K562 (cell line): Measurements from ENCODE around the gene TTK. TPM values are rescaled to one million over a fixed set of nuclear protein-coding genes. Genes with fewer than 3 reads are reported as not detected.

Experiments used
- ATAC-seq: fragments of 200-7000 bp; cut with Tn5 transposase; 3 replicates; pipeline ENCODE4 v1.9.1; 2020; ENCODE audit warnings: moderate library complexity
- BruUV-seq: library from RNA; stranded (reverse); fragments of 400-500 nt; replicated peaks from 2 replicates; lab custom pipeline; 2021; lab: Mats Ljungman, UMichigan
- CTCF ChIA-PET: fragments of 300-600 bp; formaldehyde crosslinking; extraction: SDS; loops from one replicate; lab custom pipeline; 2021; ENCODE audit warnings: low intra/inter-chr PET ratio; lab: Yijun Ruan, JAX
- POLR2A ChIA-PET: fragments of 300-600, 350-650 bp; sonication (Branson Sonifier 250); formaldehyde crosslinking; extraction: SDS; loops from one replicate; lab custom pipeline; 2021; ENCODE audit warnings: antibody characterized with exemption, inconsistent platforms; lab: Yijun Ruan, JAX
- DNase-seq, 4 experiments: peaks; one replicate each; pipeline versions ENCODE4 v3.0.0 to v3.0.0-alpha.2; 2011 to 2018; ENCODE audit warnings: low spot score in 3 of 4, mixed read lengths in 3 of 4; ENCODE audit errors: extremely low read depth in 1 of 4
- FAIRE-seq: peaks from 2 replicates; lab custom pipeline; 2011; peaks lifted over from hg19 to GRCh38; lab: Jason Lieb, UNC
- H2AFZ ChIP-seq: 2 replicates; pipeline ENCODE4 v1.6.0; 2011; ENCODE audit warnings: low read depth, low read length, control low read depth, inconsistent platforms
- H3K27ac ChIP-seq: fragments of 200-600 bp; 3 replicates; pipeline ENCODE4 v1.8.0; 2011; ENCODE audit warnings: low read depth, mild to moderate bottlenecking, control low read depth, inconsistent platforms, low read length, moderate library complexity, mixed read lengths; ENCODE audit errors: extremely low read depth
- H3K27me3 ChIP-seq, 2 experiments: fragments of 300-600 bp in 1 of 2; 2 replicates in 1 of 2; 3 replicates in 1 of 2; pipeline versions ENCODE4 v1.6.0 to v1.8.0; 2011; ENCODE audit warnings: inconsistent platforms in 2 of 2, low read length in 2 of 2, mild to moderate bottlenecking in 1 of 2, mixed read lengths in 1 of 2, moderate library complexity in 1 of 2; ENCODE audit not compliant: control insufficient read depth in 2 of 2, insufficient read depth in 2 of 2
- H3K36me3 ChIP-seq: fragments of 300-600 bp; 3 replicates; pipeline ENCODE4 v1.8.0; 2011; ENCODE audit warnings: mild to moderate bottlenecking, low read length, inconsistent platforms; ENCODE audit not compliant: control insufficient read depth, insufficient read depth
- H3K4me1 ChIP-seq, 2 experiments: fragments of 200-600 bp in 1 of 2; replicated peaks in 1 of 2; 2 replicates in 1 of 2; 3 replicates in 1 of 2; pipeline versions ENCODE4 v1.5.1 to v1.8.0; 2011; ENCODE audit warnings: inconsistent platforms in 2 of 2, low read length in 2 of 2, mild to moderate bottlenecking in 1 of 2, mixed read lengths in 1 of 2, moderate library complexity in 1 of 2; ENCODE audit not compliant: control insufficient read depth in 2 of 2, insufficient read depth in 2 of 2
- H3K4me2 ChIP-seq: 2 replicates; pipeline ENCODE4 v1.6.1; 2011; ENCODE audit warnings: low read length, control low read depth, inconsistent platforms, mixed read lengths; ENCODE audit not compliant: insufficient read depth
- H3K4me3 ChIP-seq: fragments of 200-600 bp; sonication (generic), shearing (Covaris generic); 2 replicates; pipeline ENCODE4 v1.5.1; 2016; ENCODE audit warnings: control low read depth, inconsistent platforms
- H3K79me2 ChIP-seq: fragments of 200-600 bp; 3 replicates; pipeline ENCODE4 v1.8.0; 2011; ENCODE audit warnings: low read length, inconsistent platforms; ENCODE audit not compliant: control insufficient read depth, insufficient read depth
- H3K9ac ChIP-seq, 2 experiments: 2 replicates each; pipeline versions ENCODE4 v1.6.0 to v1.6.1; 2011; ENCODE audit warnings: low read depth in 2 of 2, low read length in 2 of 2, control low read depth in 1 of 2, inconsistent platforms in 1 of 2, mild to moderate bottlenecking in 1 of 2, mixed read lengths in 1 of 2; ENCODE audit not compliant: insufficient read depth in 1 of 2
- H3K9me1 ChIP-seq: one replicate; pipeline ENCODE4 v1.6.0; 2011; ENCODE audit warnings: inconsistent platforms, mild to moderate bottlenecking, low read length, moderate library complexity; ENCODE audit not compliant: control insufficient read depth, insufficient read depth
- H3K9me3 ChIP-seq: replicated peaks from 2 replicates; pipeline ENCODE4 v1.5.1; 2011; ENCODE audit warnings: low read depth, low read length, inconsistent platforms; ENCODE audit not compliant: control insufficient read depth, insufficient read depth
- H4K20me1 ChIP-seq: replicated peaks from 2 replicates; pipeline ENCODE4 v1.6.1; 2011; ENCODE audit warnings: low read length, inconsistent platforms, mixed read lengths; ENCODE audit not compliant: control insufficient read depth, insufficient read depth
- CEBPB ChIP-seq: fragments of 450-650 bp; IDR thresholded peaks from 2 replicates; pipeline ENCODE4 v1.6.1; 2016; ENCODE audit warnings: missing genetic modification characterization, missing compliant biosample characterization
- CGGBP1 ChIP-seq: fragments of 250-450 bp; sonication (Bioruptor Pico); IDR thresholded peaks from 2 replicates; pipeline ENCODE4 v1.9.0; 2021; ENCODE audit warnings: mild to moderate bottlenecking
- NR1H2 ChIP-seq: sonication (generic); formaldehyde crosslinking; IDR thresholded peaks from 2 replicates; pipeline ENCODE4 v1.4.0; 2020; ENCODE audit warnings: mild to moderate bottlenecking, missing genetic modification reagents
- POLR3A ChIP-seq: IDR thresholded peaks from 2 replicates; pipeline ENCODE4 v1.6.1; 2011; ENCODE audit warnings: borderline replicate concordance, mild to moderate bottlenecking, moderate library complexity; ENCODE audit not compliant: insufficient read length, insufficient read depth; ENCODE audit errors: extremely low read depth
- PYGO2 ChIP-seq: fragments of 450-650 bp; IDR thresholded peaks from 2 replicates; pipeline ENCODE4 v1.6.1; 2016; ENCODE audit warnings: mild to moderate bottlenecking, missing genetic modification characterization, moderate library complexity, missing compliant biosample characterization
- SRSF1 ChIP-seq: fragments of 200-400 bp; formaldehyde crosslinking; IDR thresholded peaks from 2 replicates; pipeline ENCODE4 v1.6.1; 2017; ENCODE audit warnings: mild to moderate bottlenecking, low read depth, low read length, moderate library complexity
- ZNF217 ChIP-seq: sonication (generic); formaldehyde crosslinking; IDR thresholded peaks from 2 replicates; pipeline ENCODE4 v1.8.0; 2022; ENCODE audit warnings: mild to moderate bottlenecking, missing genetic modification reagents
- ZNF551 ChIP-seq: fragments of 250-450 bp; sonication (Bioruptor Pico); IDR thresholded peaks from 2 replicates; pipeline ENCODE4 v1.5.0; 2021; ENCODE audit warnings: mild to moderate bottlenecking, moderate library complexity
- WGBS: fragments of 100-300 bp; shearing (Covaris generic); methylation state at CpG from one replicate; pipeline ENCODE4 v1.1.6; 2016; ENCODE audit warnings: low coverage, mixed read lengths; ENCODE audit not compliant: insufficient coverage; ENCODE audit errors: missing lambda C conversion rate; 5-methylcytosine and 5-hydroxymethylcytosine counted together
- in situ Hi-C: fragments of 300-500 bp; cut with MboI; formaldehyde crosslinking; loops from 4 replicates; pipeline ENCODE4 v1.15.0; 2018; ENCODE audit warnings: inconsistent platforms, mixed read lengths
- intact Hi-C: fragments of 100-400 bp; cut with micrococcal nuclease; formaldehyde crosslinking; loops from 2 replicates; pipeline ENCODE4 v1.14.2; 2022
- polyA plus RNA-seq, 8 experiments: library from polyadenylated mRNA; depleted of rRNA in 4 of 8; stranded (reverse) in 5 of 8; unstranded in 3 of 8; fragments of >200 nt; fragmentation: Nextera tagmentation in 2 of 8; fragmentation: Illumina TruSeq in 1 of 8; extraction: Ambion mirVana in 2 of 8; extraction: Trizol in 1 of 8; gene quantifications; 2 replicates each; pipeline versions ENCODE4 v1.2.1 to v1.2.3, GENCODE V29; 2011 to 2014; ENCODE audit warnings: inconsistent platforms in 1 of 8, missing spikeins in 1 of 8
- total RNA-seq, 7 experiments: library from RNA; depleted of rRNA in 6 of 7; stranded (reverse); fragments of >200 nt in 6 of 7; fragmentation: Illumina TruSeq in 2 of 7; extraction: Trizol in 2 of 7; gene quantifications; 2 replicates each; pipeline versions ENCODE4 v1.2.1 to v1.2.3, GENCODE V29; 2011 to 2021; ENCODE audit warnings: low replicate concordance in 1 of 7
- TF ChIP-seq, protein P1 (sequence below): fragments of 450-650 bp; formaldehyde crosslinking; IDR thresholded peaks from 2 replicates; pipeline ENCODE4 v1.4.0; 2022; ENCODE audit warnings: missing genetic modification characterization

Gene TTK
- total and polyA plus RNA-seq, 9 of the 15 experiments (the other 6 are each of a cell fraction or from before 2014, with no cell fraction given) = 32.7 to 58.9 (median 52.8) TPM

- no peak for FAIRE-seq
- H3K79me2 ChIP-seq = no peaks in the 10 kb centered on the region
- no peaks in the 10 kb centered on the region for H3K4me1 ChIP-seq
- H3K9me1 ChIP-seq = no peaks in the 10 kb centered on the region
- no peaks in the 10 kb centered on the region; a peak in 1 of 5 replicates for H3K27me3 ChIP-seq
- H3K4me2 ChIP-seq = no peak overlapping the region
- H4K20me1 ChIP-seq = no peaks in the 10 kb centered on the region
- H3K9ac ChIP-seq = no peak overlapping the region
- BruUV-seq = no TSS peak
- no peak overlapping the region for H3K27ac ChIP-seq
- H3K9me3 ChIP-seq = no peaks in the 10 kb centered on the region
- no peak for ATAC-seq
- intact Hi-C loops (no loop called here), in situ Hi-C loops (no loop called here)
- H2AFZ ChIP-seq = no peak overlapping the region
- peaks cover 67% of the 10 kb centered on the region for H3K36me3 ChIP-seq
- DNase-seq = no peak
- CTCF ChIA-PET = no interaction called here
- H3K4me3 ChIP-seq = no peak overlapping the region
- 70% methylated on average over 2 of the region's 2 CpGs for WGBS
- POLR2A ChIA-PET = no interaction called here
- TF ChIP-seq ZNF551 = no peak
- no peak for TF ChIP-seq NR1H2 (CRISPR knock-in tag)
- TF ChIP-seq CEBPB = no peak
- no peak for TF ChIP-seq PYGO2 (tag)
- TF ChIP-seq POLR3A = no peak
- TF ChIP-seq, protein P1, sequence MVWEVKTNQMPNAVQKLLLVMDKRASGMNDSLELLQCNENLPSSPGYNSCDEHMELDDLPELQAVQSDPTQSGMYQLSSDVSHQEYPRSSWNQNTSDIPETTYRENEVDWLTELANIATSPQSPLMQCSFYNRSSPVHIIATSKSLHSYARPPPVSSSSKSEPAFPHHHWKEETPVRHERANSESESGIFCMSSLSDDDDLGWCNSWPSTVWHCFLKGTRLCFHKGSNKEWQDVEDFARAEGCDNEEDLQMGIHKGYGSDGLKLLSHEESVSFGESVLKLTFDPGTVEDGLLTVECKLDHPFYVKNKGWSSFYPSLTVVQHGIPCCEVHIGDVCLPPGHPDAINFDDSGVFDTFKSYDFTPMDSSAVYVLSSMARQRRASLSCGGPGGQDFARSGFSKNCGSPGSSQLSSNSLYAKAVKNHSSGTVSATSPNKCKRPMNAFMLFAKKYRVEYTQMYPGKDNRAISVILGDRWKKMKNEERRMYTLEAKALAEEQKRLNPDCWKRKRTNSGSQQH (CRISPR knock-in tag) = no peak
- no peak for TF ChIP-seq ZNF217 (CRISPR knock-in tag)
- no peak for TF ChIP-seq SRSF1
- no peak for TF ChIP-seq CGGBP1 (CRISPR knock-in tag)
Measured at GRCh38 chr6:80015839-80016435, 11.5 kb downstream of the TTK start.
